ENCODE measurements around the gene CTXND1.

The CTXND1 gene

GRCh38 chr15:80207887-80208286 lies 44.1 kb downstream of the CTXND1 start:
- no peaks in the 10 kb centered on the region for H3K36me3 ChIP-seq (ENCODE audit: control insufficient read depth, insufficient read depth, low read length)
- DNase-seq (ENCODE audit: extremely low read depth, insufficient read length) = no peak
- no peak overlapping the region for H3K4me3 ChIP-seq (replicated peaks; ENCODE audit: low read depth, low read length)
- no peaks in the 10 kb centered on the region; the same call in 1 of the 2 replicates for H3K27me3 ChIP-seq (replicated peaks; ENCODE audit: control insufficient read depth, insufficient read depth, low read length)
- no peak for TF ChIP-seq CTCF (IDR thresholded peaks at IDR 0.05; ENCODE audit: insufficient read depth, low read length, poor library complexity, severe bottlenecking)

- H3K36me3 ChIP-seq (ENCODE audit: control insufficient read depth, insufficient read depth, low read length) = no peaks in the 10 kb centered on the region
- no peak for TF ChIP-seq CTCF (IDR thresholded peaks at IDR 0.05; ENCODE audit: insufficient read depth, low read length, poor library complexity, severe bottlenecking)
- DNase-seq (ENCODE audit: extremely low read depth, insufficient read length) = no peak
Measured at GRCh38 chr15:80204231-80204630, 47.8 kb downstream of the CTXND1 start.

GRCh38 chr15:80203361-80203885 lies 48.6 kb downstream of the CTXND1 start:
- no peak for TF ChIP-seq CTCF (IDR thresholded peaks at IDR 0.05; ENCODE audit: insufficient read depth, low read length, poor library complexity, severe bottlenecking)
- no peak for DNase-seq (ENCODE audit: extremely low read depth, insufficient read length)
- Histone ChIP-seq H3K4me3 (replicated peaks; ENCODE audit: low read depth, low read length) (no peak overlapping the region), H3K27me3 (replicated peaks; ENCODE audit: control insufficient read depth, insufficient read depth, low read length) (no peaks in the 10 kb centered on the region; the same call in none of the 2 replicates), H3K36me3 (ENCODE audit: control insufficient read depth, insufficient read depth, low read length) (no peaks in the 10 kb centered on the region)

More at GRCh38 chr15:80204231-80204630, 47.8 kb downstream of the CTXND1 start:
- no peak overlapping the region for H3K4me3 ChIP-seq (replicated peaks; ENCODE audit: low read depth, low read length)
- no peaks in the 10 kb centered on the region; the same call in 1 of the 2 replicates for H3K27me3 ChIP-seq (replicated peaks; ENCODE audit: control insufficient read depth, insufficient read depth, low read length)

- no peak for DNase-seq (ENCODE audit: extremely low read depth, insufficient read length)
- no peaks in the 10 kb centered on the region for H3K36me3 ChIP-seq (ENCODE audit: control insufficient read depth, insufficient read depth, low read length)
- no peak for TF ChIP-seq CTCF (IDR thresholded peaks at IDR 0.05; ENCODE audit: insufficient read depth, low read length, poor library complexity, severe bottlenecking)
- H3K27me3 ChIP-seq (replicated peaks; ENCODE audit: control insufficient read depth, insufficient read depth, low read length) = no peaks in the 10 kb centered on the region; the same call in none of the 2 replicates
- H3K4me3 ChIP-seq (replicated peaks; ENCODE audit: low read depth, low read length) = no peak overlapping the region
Measured at GRCh38 chr15:80202641-80203360, 49.2 kb downstream of the CTXND1 start.

GRCh38 chr15:80202016-80202315 lies 50.0 kb downstream of the CTXND1 start:
- no peak for DNase-seq (ENCODE audit: extremely low read depth, insufficient read length)
- Histone ChIP-seq H3K36me3 (ENCODE audit: control insufficient read depth, insufficient read depth, low read length) (no peaks in the 10 kb centered on the region), H3K4me3 (replicated peaks; ENCODE audit: low read depth, low read length) (no peak overlapping the region), H3K27me3 (replicated peaks; ENCODE audit: control insufficient read depth, insufficient read depth, low read length) (no peaks in the 10 kb centered on the region; the same call in none of the 2 replicates)
- TF ChIP-seq CTCF (IDR thresholded peaks at IDR 0.05; ENCODE audit: insufficient read depth, low read length, poor library complexity, severe bottlenecking) = no peak

All from GM06990 (cell line).